ENCODE results near the gene OST4.

GRCh38 chr2:27083410-27084296 is 12.2 kb upstream of the OST4 start:
- TF ChIP-seq EZH2 (IDR thresholded peaks at IDR 0.05) = no peak
- TF ChIP-seq POLR2AphosphoS5 (IDR thresholded peaks at IDR 0.05; ENCODE audit: borderline replicate concordance, low read depth, low read length) = no peak
